Dedifferentiated amniotic fluid mesenchymal stem cell (primary cell): ENCODE data around the gene DAAM2.

Experiments
- DNase-seq: peaks from one replicate; pipeline ENCODE4 v3.0.0-alpha.2; 2016; ENCODE audit errors: extremely low spot score

The DAAM2 gene

GRCh38 chr6:39886871-39887270 is 94.7 kb downstream of the DAAM2 start:
- no peak for DNase-seq

GRCh38 chr6:39887692-39888450 is 95.7 kb downstream of the DAAM2 start:
- DNase-seq: peak; percentile 89

DNA sequence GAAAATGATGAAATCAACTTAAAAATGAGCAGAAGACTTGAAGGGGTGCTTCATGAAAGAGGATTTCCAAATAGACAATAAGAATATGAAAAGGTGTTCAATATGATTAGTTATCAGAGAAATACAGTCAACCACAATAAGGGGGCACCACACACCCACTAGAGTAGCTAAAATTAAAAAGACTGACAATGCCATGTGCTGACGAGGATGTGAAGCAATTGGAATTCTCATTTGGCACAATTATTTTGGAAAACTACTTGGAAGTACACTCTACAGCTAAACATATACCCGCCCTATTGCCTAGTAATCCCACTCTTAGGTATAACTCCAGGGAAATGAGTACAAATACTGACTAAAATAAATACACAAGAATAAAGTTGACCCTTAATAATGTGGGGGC is 97.1 kb downstream of the DAAM2 start:
- no peak for DNase-seq

DNA sequence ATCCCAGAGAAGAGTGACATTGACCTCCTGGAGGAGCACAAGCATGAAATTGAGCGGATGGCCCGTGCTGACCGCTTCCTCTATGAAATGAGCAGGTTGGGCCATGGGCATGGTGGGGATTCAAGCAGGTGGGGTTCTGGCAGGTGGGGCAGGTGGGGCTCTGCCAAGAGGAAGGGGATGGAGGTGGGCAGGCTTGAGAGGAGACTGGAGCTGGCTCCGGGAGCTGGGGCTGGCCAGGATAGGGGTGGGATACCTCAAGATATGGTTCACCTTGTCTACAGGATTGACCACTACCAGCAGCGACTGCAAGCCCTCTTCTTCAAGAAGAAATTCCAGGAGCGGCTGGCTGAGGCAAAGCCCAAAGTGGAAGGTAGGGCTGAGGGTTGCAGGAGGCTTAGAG is 99.2 kb downstream of the DAAM2 start:
- no peak for DNase-seq

- no peak for DNase-seq
Measured at GRCh38 chr6:39891976-39892375, 99.8 kb downstream of the DAAM2 start.

DNA sequence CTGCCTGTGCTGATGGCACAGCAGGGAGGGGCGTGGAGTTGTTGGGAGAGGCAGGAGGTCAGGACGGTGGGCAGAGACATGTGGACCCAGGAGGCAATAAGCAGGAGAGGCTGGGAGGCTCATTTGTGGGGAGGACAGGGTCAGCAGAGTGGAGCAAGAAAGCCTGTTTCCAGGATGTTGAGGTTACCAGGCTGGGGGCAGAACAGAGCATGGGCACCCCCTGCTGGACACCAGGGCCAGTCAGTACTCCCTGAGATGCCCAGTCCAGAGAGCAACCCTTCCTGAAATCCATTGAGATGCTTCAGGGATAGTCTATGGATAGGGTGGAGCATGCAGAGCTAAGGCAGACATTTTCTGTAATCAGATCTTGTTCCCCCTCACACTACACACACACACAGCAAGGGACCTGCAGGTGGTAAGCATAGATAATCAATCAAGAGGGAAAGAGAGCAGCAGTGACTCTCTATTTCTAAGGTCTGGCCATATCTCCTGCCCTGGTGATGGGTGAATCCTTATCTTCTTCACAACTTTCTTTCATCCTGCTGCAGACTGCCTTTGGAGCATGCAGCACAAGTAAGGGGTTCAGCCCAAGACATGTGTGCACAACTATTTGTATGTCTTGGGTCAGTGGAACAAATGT is 100.4 kb downstream of the DAAM2 start:
- DNase-seq: peak; percentile 59

- no peak for DNase-seq
Measured at GRCh38 chr6:39893286-39893685, 101.1 kb downstream of the DAAM2 start.

- DNase-seq: no peak
Measured at GRCh38 chr6:39896701-39897100, 104.5 kb downstream of the DAAM2 start.

DNA sequence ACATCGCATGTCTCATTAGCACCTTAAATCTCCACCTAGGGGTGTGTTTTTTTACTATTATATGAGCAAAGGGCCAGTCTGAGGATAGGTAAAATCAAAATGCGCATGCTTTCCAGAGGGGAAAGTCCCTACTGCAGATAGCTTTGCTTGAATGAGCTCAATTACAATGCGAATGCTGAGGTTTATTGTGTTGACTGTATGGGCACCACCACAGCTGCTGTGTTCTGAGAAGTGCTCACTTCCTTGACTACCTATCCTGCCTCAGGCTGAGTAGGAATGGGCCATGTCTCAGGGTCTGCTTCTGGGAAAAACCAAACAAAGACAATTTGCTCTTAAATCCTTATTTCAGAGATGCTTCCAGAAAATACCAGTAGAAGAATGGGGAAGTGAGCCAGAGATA is 105.5 kb downstream of the DAAM2 start:
- no peak for DNase-seq

- no peak for DNase-seq
Measured at GRCh38 chr6:39898625-39899024, 106.4 kb downstream of the DAAM2 start.

DNA sequence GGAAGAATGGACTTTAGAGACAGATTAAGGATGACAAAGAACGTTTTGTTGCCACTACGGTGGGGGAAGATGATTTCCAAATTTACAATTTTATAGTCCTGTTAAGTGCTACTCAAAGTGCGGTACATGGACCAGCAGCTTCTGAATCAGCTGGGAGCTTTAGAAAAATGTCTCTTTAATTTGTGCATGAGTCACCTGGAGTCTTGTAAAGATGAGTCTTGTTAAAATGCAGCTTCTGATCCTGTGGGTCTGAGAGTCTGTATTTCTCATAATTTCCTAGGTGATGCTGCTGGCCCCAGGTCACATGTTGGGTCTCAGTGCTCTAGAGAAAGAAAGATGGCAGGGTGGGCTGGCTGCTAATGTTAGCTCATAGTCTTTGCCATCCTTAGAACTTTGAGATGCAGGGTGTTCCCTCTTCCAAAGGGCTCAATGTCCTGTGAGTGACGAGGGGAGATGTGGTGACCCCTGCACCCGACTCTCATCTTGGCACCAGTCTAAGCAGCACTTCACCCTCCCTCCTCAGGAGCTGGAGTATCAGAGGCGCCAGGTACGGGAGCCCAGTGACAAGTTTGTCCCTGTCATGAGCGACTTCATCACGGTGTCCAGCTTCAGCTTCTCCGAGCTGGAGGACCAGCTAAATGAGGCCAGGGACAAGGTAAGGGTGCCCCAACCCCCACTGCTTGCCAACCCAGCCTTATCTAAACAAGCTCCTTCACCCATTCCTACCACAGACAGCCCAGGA is 107.5 kb downstream of the DAAM2 start:
- no peak for DNase-seq

GRCh38 chr6:39901116-39901655 is 109.0 kb downstream of the DAAM2 start:
- DNase-seq: no peak

DNA sequence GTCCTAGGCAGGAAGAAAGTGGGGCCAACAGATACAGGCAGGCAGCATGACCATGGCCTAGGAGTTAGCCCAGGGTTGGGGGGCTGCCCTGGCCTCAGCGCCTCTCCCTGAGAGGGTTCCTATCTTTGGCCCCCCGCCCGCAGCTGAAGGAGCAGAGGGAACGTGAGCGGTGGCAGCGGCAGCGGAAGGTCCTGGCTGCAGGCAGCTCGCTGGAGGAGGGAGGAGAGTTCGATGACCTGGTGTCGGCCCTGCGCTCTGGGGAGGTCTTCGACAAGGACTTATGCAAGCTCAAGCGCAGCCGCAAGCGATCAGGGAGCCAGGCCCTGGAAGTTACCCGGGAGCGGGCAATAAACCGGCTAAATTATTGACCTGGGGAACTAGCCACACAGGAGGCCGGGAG is 109.5 kb downstream of the DAAM2 start:
- no peak for DNase-seq

- DNase-seq: no peak
Measured at GRCh38 chr6:39902136-39902535, 110.0 kb downstream of the DAAM2 start.

DNA sequence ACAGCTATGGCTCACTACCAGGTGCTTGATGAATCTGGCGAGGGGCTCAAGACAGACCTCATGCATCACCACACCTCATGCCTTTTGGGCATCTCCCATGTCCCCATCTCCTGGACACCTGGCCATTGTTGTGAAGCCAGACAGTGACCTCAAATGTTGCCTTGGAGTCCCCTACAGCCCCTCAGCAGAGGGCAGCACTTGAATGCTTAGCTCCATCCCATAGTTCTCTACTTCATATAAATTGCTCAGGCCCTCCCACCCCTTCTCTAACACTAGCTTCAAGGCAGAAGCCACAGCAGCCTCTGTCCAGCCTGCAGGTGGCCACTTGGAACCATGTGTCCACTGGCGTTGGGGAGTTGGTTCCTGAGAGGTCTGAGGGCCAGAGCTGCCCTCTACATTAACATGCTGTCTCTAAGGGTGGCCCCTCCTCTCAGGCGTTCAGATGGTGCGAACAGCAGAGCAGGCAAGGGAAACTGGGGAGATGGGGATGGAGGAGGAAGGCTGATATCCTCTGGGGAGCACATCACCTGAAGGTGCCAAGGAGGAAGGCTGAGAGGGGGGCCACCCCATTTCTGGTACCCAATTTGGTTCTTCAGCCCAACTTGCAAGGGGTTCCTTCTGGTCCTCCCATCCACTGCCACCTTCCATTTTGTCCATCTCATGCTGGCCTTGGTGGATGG is 110.8 kb downstream of the DAAM2 start:
- DNase-seq: no peak

DNA sequence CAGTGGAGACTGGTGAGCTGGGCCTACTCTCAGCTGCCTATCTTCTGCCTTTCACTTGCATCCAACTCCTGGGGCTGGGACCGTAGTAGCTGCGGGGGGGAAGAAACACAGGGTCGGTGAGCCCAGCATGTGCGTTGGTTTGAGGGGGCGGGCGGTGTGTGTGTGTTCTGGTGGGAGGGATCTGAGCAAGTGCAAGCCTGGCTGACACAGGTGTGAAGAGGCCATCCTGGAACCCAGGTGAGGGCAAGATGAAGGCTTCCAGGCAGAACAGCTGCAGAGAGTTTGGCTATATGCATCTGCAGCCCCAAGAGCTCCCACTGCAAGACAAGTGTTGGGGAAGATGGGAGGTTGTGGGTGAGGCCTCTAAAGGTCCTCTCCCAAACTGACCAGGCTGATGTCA is 111.5 kb downstream of the DAAM2 start:
- DNase-seq: no peak

DNA sequence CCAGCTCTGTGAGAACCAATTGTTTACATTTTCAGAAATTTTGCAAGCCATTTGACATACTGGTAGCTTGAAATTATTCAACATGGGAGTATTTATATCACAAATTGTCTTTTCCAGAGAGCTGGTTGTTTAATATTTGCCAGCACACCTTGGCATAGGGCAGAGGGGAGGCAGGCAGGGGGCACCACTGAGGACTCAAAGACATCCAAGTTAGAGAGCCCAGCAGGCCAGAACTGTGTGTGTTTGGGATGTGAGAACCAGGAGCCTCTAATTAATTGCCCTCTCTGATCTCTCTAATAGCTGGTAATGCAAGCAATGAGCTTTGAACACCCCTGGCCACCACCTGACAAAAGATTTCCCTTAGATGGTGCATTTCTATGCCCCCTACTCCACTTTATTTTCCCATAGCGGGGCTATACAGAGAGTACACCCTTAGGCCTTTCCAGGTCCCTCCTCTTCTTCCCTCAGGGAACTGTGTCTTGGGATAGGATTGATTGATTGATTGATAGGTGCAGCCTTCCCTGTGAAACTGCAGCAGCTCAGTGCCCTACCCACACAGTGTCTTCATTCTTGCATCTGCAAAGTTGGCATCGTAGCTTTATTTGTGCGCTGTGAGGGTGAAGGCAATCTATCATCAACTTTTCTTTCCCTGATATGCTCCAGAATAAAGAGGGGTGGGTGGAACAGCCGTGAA is 112.9 kb downstream of the DAAM2 start:
- DNase-seq: no peak

DNA sequence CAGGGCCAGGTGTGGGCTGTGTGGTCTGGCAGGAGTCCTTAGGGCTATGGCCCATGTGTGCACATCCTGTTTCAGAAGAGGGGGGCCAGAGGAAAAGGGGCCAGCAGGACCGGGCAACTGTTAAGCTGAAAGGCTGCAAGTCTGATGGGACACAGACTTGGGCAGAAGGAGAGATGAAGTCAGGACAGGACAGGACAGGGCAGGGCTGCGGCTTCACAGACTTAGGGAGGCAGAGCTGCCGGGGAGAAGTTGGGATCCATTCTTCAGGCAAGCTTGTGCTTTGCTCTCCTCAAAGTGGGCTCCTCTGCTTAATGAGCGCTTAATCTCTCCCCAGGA is 113.4 kb downstream of the DAAM2 start:
- no peak for DNase-seq

DNA sequence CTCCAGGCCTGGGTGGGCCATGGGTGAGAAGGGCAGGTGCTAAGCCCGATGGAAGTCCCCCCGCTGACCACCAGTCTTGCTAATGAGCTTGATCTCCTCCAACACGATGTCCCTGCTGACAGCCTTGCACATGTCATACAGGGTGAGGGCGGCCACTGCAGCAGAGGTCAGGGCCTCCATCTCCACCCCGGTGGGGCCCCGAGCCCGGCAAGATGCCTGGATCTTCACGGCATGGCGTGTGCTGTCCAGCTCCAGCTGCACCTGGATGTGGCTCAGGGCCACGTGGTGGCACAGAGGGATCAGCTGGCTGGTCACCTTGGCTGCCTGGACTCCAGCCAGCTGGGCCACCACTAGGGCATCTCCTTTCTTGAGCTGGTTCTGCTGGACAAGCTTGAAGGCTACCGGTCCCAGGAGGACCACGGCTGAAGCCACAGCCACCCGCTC is 114.2 kb downstream of the DAAM2 start:
- DNase-seq: no peak

DNA sequence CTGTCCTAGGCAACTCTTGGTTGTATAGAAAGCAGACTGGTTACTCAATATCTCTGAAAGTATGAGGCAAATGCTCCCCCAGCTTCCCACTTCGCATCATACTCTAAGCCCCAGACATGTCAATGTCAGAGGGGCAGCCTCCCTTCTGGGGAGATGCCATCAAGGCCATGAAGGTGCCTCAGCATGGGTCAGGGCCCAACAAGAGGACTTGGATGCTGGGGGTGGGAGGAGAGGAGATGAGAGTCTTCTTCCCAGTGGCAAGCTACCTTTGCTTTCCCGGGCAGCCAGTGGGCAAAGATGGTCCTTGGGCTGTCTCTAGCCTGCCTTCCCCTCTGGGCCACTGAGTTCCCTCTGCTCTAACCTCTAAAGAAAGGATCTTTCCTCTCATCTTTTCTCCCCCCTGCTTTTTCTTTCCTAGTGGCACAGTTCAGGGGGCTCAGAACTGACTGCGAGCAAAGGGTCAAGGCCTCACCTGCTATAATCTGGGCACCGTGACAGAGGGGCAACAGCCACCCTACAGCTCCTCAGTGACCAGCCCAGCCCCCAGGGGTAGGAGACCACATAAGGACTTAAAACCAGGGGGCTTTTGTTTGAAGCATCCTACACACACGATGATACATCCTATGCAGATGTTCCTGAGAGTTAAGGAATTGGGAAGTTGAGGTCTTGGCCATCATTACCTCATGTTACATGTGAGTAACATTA is 115.8 kb downstream of the DAAM2 start:
- no peak for DNase-seq
